Measurements from ENCODE around the gene MBD3L4.
"Not testable (repeated sequence)": the region's sequence is repeated elsewhere in the genome, so short reads cannot be mapped to it uniquely, and the experiment has no call there.

MBD3L4 gene

GRCh38 chr19:7063339-7063738 lies 23.4 kb upstream of the MBD3L4 start:
- no peak for TF ChIP-seq CTCF (IDR thresholded peaks at IDR 0.05; ENCODE audit: low read depth, low read length, missing control alignments)
- no peak overlapping the region for H3K4me3 ChIP-seq (replicated peaks; ENCODE audit: low read depth, low read length)
- DNase-seq (ENCODE audit: extremely low read depth, low read depth): no peak

- not testable (repeated sequence) for DNase-seq (ENCODE audit: extremely low read depth, low read depth); H3K4me3 ChIP-seq (replicated peaks; ENCODE audit: low read depth, low read length)
Observed at GRCh38 chr19:7059977-7060376, 20.0 kb upstream of the MBD3L4 start.

GRCh38 chr19:7058576-7058975 lies 18.6 kb upstream of the MBD3L4 start, which contains the start of gene MBD3L3:
Gene MBD3L3 (minus strand): TSS chr19:7058676. CDS start chr19:7058605, 71 bp downstream.
- DNase-seq (ENCODE audit: extremely low read depth, low read depth); H3K4me3 ChIP-seq (replicated peaks; ENCODE audit: low read depth, low read length): not testable (repeated sequence)

GRCh38 chr19:7056371-7056770 lies 16.4 kb upstream of the MBD3L4 start:
- DNase-seq (ENCODE audit: extremely low read depth, low read depth); H3K4me3 ChIP-seq (replicated peaks; ENCODE audit: low read depth, low read length): not testable (repeated sequence)

- not testable (repeated sequence) for H3K4me3 ChIP-seq (replicated peaks; ENCODE audit: low read depth, low read length)
Observed at GRCh38 chr19:7055679-7056078, 15.7 kb upstream of the MBD3L4 start.

GRCh38 chr19:7054635-7055368 lies 14.8 kb upstream of the MBD3L4 start:
- not testable (repeated sequence) for H3K4me3 ChIP-seq (replicated peaks; ENCODE audit: low read depth, low read length); DNase-seq (ENCODE audit: extremely low read depth, low read depth)

More at GRCh38 chr19:7055679-7056078, 15.7 kb upstream of the MBD3L4 start:
- DNase-seq (ENCODE audit: extremely low read depth, low read depth): not testable (repeated sequence)

GRCh38 chr19:7052896-7053295 lies 12.9 kb upstream of the MBD3L4 start:
- not testable (repeated sequence) for H3K4me3 ChIP-seq (replicated peaks; ENCODE audit: low read depth, low read length); DNase-seq (ENCODE audit: extremely low read depth, low read depth)

GRCh38 chr19:7051421-7051820 lies 11.4 kb upstream of the MBD3L4 start:
- H3K4me3 ChIP-seq (replicated peaks; ENCODE audit: low read depth, low read length); DNase-seq (ENCODE audit: extremely low read depth, low read depth): not testable (repeated sequence)

GRCh38 chr19:7049021-7049420 lies 9.0 kb upstream of the MBD3L4 start, which contains the start of gene MBD3L2:
Gene MBD3L2 (plus strand): TSS chr19:7049321. CDS start chr19:7049374, 53 bp downstream.
- not testable (repeated sequence) for H3K4me3 ChIP-seq (replicated peaks; ENCODE audit: low read depth, low read length); DNase-seq (ENCODE audit: extremely low read depth, low read depth)

GRCh38 chr19:7041563-7041962 lies 1.6 kb upstream of the MBD3L4 start:
- not testable (repeated sequence) for H3K4me3 ChIP-seq (replicated peaks; ENCODE audit: low read depth, low read length); DNase-seq (ENCODE audit: extremely low read depth, low read depth)

GRCh38 chr19:7030278-7030677 lies 9.7 kb downstream of the MBD3L4 start, which contains the start of gene MBD3L5:
Gene MBD3L5 (plus strand): TSS chr19:7030578. CDS start chr19:7030612, 34 bp downstream.
- H3K4me3 ChIP-seq (replicated peaks; ENCODE audit: low read depth, low read length); DNase-seq (ENCODE audit: extremely low read depth, low read depth): not testable (repeated sequence)

- H3K4me3 ChIP-seq (replicated peaks; ENCODE audit: low read depth, low read length); DNase-seq (ENCODE audit: extremely low read depth, low read depth): not testable (repeated sequence)
Observed at GRCh38 chr19:7028790-7029189, 11.2 kb downstream of the MBD3L4 start.

GRCh38 chr19:7021331-7021730 lies 18.6 kb downstream of the MBD3L4 start, which contains the start of gene MBD3L2B:
Gene MBD3L2B (minus strand): TSS chr19:7021431. CDS start chr19:7021397, 34 bp downstream.
- not testable (repeated sequence) for H3K4me3 ChIP-seq (replicated peaks; ENCODE audit: low read depth, low read length); DNase-seq (ENCODE audit: extremely low read depth, low read depth)
